IMR-90 (cell line): ENCODE data around the gene RGS10. TPM values are rescaled to one million over a fixed set of nuclear protein-coding genes. Genes with fewer than 3 reads are reported as not detected.

Experiments
- ATAC-seq: fragments of 200-7000 bp; cut with Tn5 transposase; 2 replicates; pipeline ENCODE4 v1.9.1; 2020; ENCODE audit warnings: low read depth, mild to moderate bottlenecking, moderate library complexity
- BruUV-seq: library from RNA; stranded (reverse); fragments of 400-500 nt; replicated peaks from 2 replicates; lab custom pipeline; 2021; lab: Mats Ljungman, UMichigan
- CTCF ChIA-PET: fragments of 300-600 bp; formaldehyde crosslinking; extraction: SDS; loops from one replicate; lab custom pipeline; 2021; ENCODE audit warnings: antibody characterized with exemption; lab: Yijun Ruan, JAX
- POLR2A ChIA-PET: fragments of 300-600 bp; sonication (Branson Sonifier 250); formaldehyde crosslinking; loops from one replicate; lab custom pipeline; 2022; ENCODE audit warnings: antibody characterized with exemption; ENCODE audit not compliant: unreplicated experiment; lab: Charles Lee
- DNase-seq: peaks from one replicate; pipeline ENCODE4 v3.0.0; 2013
- H2AFZ ChIP-seq: replicated peaks from 2 replicates; pipeline ENCODE3; 2013; ENCODE audit warnings: low read length, mild to moderate bottlenecking; ENCODE audit not compliant: poor library complexity
- H2AK5ac ChIP-seq: 2 replicates; pipeline ENCODE4 v1.6.1; 2013; ENCODE audit warnings: low read depth, low read length, inconsistent platforms
- H2AK9ac ChIP-seq: replicated peaks from 2 replicates; pipeline ENCODE3; 2013; ENCODE audit warnings: mild to moderate bottlenecking, low read depth, low read length, moderate library complexity; ENCODE audit not compliant: poor library complexity
- H2BK120ac ChIP-seq: 2 replicates; pipeline ENCODE4 v1.6.1; 2013; ENCODE audit warnings: low read depth, low read length, inconsistent platforms
- H2BK15ac ChIP-seq: 3 replicates; pipeline ENCODE4 v1.6.1; 2013; ENCODE audit warnings: low read depth, low read length, inconsistent platforms
- H2BK20ac ChIP-seq: 2 replicates; pipeline ENCODE4 v1.6.1; 2013; ENCODE audit warnings: low read depth, mild to moderate bottlenecking, inconsistent platforms, low read length, moderate library complexity
- H2BK5ac ChIP-seq: 2 replicates; pipeline ENCODE4 v1.6.1; 2013; ENCODE audit warnings: mild to moderate bottlenecking, low read depth, low read length, inconsistent platforms; ENCODE audit not compliant: poor library complexity, severe bottlenecking
- H3K14ac ChIP-seq: replicated peaks from 2 replicates; pipeline ENCODE4 v1.6.1; 2013; ENCODE audit warnings: low read depth, low read length, inconsistent platforms
- H3K18ac ChIP-seq: 2 replicates; pipeline ENCODE4 v1.6.1; 2013; ENCODE audit warnings: low read depth, low read length, control low read depth
- H3K23ac ChIP-seq: 2 replicates; pipeline ENCODE4 v1.6.1; 2013; ENCODE audit warnings: low read depth, low read length, inconsistent platforms
- H3K27ac ChIP-seq: 2 replicates; pipeline ENCODE4 v1.5.1; 2013; ENCODE audit warnings: mild to moderate bottlenecking, control low read depth, low read length; ENCODE audit not compliant: insufficient read depth
- H3K27me3 ChIP-seq: 2 replicates; pipeline ENCODE4 v1.6.1; 2013; ENCODE audit warnings: low read length; ENCODE audit not compliant: control insufficient read depth, insufficient read depth
- H3K36me3 ChIP-seq: 2 replicates; pipeline ENCODE4 v1.6.1; 2013; ENCODE audit warnings: low read length, mixed read lengths; ENCODE audit not compliant: control insufficient read depth, insufficient read depth
- H3K4ac ChIP-seq: 2 replicates; pipeline ENCODE4 v1.6.1; 2013; ENCODE audit warnings: low read depth, low read length, inconsistent platforms
- H3K4me1 ChIP-seq: 2 replicates; pipeline ENCODE4 v1.6.1; 2013; ENCODE audit warnings: low read length, mixed read lengths; ENCODE audit not compliant: control insufficient read depth, insufficient read depth
- H3K4me2 ChIP-seq: 2 replicates; pipeline ENCODE4 v1.6.1; 2013; ENCODE audit warnings: low read depth, mild to moderate bottlenecking, control low read depth, low read length, moderate library complexity
- H3K4me3 ChIP-seq: 2 replicates; pipeline ENCODE4 v1.5.1; 2013; ENCODE audit warnings: low read depth, mild to moderate bottlenecking, control low read depth, low read length, moderate library complexity; ENCODE audit not compliant: insufficient read depth
- H3K56ac ChIP-seq: 2 replicates; pipeline ENCODE4 v1.6.1; 2013; ENCODE audit warnings: low read length, inconsistent platforms; ENCODE audit not compliant: insufficient read depth; ENCODE audit errors: extremely low read depth
- H3K79me1 ChIP-seq, 2 experiments: 2 replicates each; pipeline ENCODE4 v1.6.1; 2013; ENCODE audit warnings: low read length in 2 of 2, inconsistent platforms in 1 of 2, low read depth in 1 of 2
- H3K9ac ChIP-seq: 2 replicates; pipeline ENCODE4 v1.6.1; 2013; ENCODE audit warnings: low read depth, low read length, control low read depth
- H3K9me1 ChIP-seq: 2 replicates; pipeline ENCODE4 v1.6.1; 2013; ENCODE audit warnings: low read length, inconsistent platforms; ENCODE audit not compliant: insufficient read depth
- H3K9me3 ChIP-seq: 2 replicates; pipeline ENCODE4 v1.6.1; 2013; ENCODE audit warnings: low read length; ENCODE audit not compliant: control insufficient read depth, insufficient read depth
- H4K20me1 ChIP-seq: 2 replicates; pipeline ENCODE4 v1.6.1; 2013; ENCODE audit warnings: low read length, inconsistent platforms; ENCODE audit not compliant: insufficient read depth
- H4K5ac ChIP-seq: 2 replicates; pipeline ENCODE4 v1.6.1; 2013; ENCODE audit warnings: mild to moderate bottlenecking, low read depth, low read length, control low read depth
- H4K8ac ChIP-seq, 2 experiments: 2 replicates each; pipeline ENCODE4 v1.6.1; 2013; ENCODE audit warnings: low read depth in 2 of 2, low read length in 2 of 2, control low read depth in 1 of 2, inconsistent platforms in 1 of 2
- H4K91ac ChIP-seq: 2 replicates; pipeline ENCODE4 v1.6.1; 2013; ENCODE audit warnings: low read depth, low read length, inconsistent platforms; ENCODE audit not compliant: insufficient read depth
- BHLHE40 ChIP-seq: fragments of 150-350 bp; IDR thresholded peaks from 2 replicates; pipeline ENCODE4 v1.6.1; 2016; ENCODE audit warnings: mild to moderate bottlenecking, low read depth, low read length
- CEBPB ChIP-seq: IDR thresholded peaks from 2 replicates; pipeline ENCODE4 v1.6.1; 2012; ENCODE audit warnings: low read depth, low read length, improper control_type of control experiment
- CHD1 ChIP-seq: IDR thresholded peaks from 2 replicates; pipeline ENCODE4 v1.6.1; 2012; ENCODE audit warnings: low read depth, low read length, improper control_type of control experiment
- CTCF ChIP-seq: conservative IDR thresholded peaks from 2 replicates; pipeline ENCODE4 v1.5.1; 2012; ENCODE audit warnings: mild to moderate bottlenecking, low read depth, low read length, improper control_type of control experiment
- MXI1 ChIP-seq: IDR thresholded peaks from 2 replicates; pipeline ENCODE4 v1.6.1; 2012; ENCODE audit warnings: low read depth, mild to moderate bottlenecking, low read length, moderate library complexity, borderline replicate concordance
- NFE2L2 ChIP-seq: fragments of 150-350 bp; IDR thresholded peaks from 2 replicates; pipeline ENCODE4 v1.6.1; 2016; ENCODE audit warnings: low read depth, mild to moderate bottlenecking, low read length
- POLR2A ChIP-seq: IDR thresholded peaks from 2 replicates; pipeline ENCODE4 v1.6.1; 2012; ENCODE audit warnings: mild to moderate bottlenecking, low read depth, low read length
- RAD21 ChIP-seq: IDR thresholded peaks from 2 replicates; pipeline ENCODE4 v1.6.1; 2012; ENCODE audit warnings: low read length, improper control_type of control experiment
- RCOR1 ChIP-seq: IDR thresholded peaks from 2 replicates; pipeline ENCODE4 v1.6.1; 2012; ENCODE audit warnings: mild to moderate bottlenecking, low read length, improper control_type of control experiment; ENCODE audit not compliant: insufficient replicate concordance
- RFX5 ChIP-seq: IDR thresholded peaks from 2 replicates; pipeline ENCODE4 v1.8.0; 2012; ENCODE audit warnings: low read depth, mild to moderate bottlenecking, low read length, moderate library complexity
- SMC3 ChIP-seq: fragments of 150-350 bp; IDR thresholded peaks from 2 replicates; pipeline ENCODE4 v1.6.1; 2016; ENCODE audit warnings: low read depth, mild to moderate bottlenecking, antibody characterized with exemption, low read length, moderate library complexity
- USF2 ChIP-seq: fragments of 150-350 bp; IDR thresholded peaks from 2 replicates; pipeline ENCODE4 v1.6.1; 2017; ENCODE audit warnings: mild to moderate bottlenecking, antibody characterized with exemption, low read length, low read depth
- WGBS, 2 experiments: methylation state at CpG; one replicate each; pipeline versions ENCODE4 v1.1.5 to v1.1.7; 2013; ENCODE audit warnings: missing lambda C conversion rate in 2 of 2; ENCODE audit not compliant: insufficient read length in 1 of 2; ENCODE audit errors: extremely low coverage in 2 of 2; 5-methylcytosine and 5-hydroxymethylcytosine counted together
- dilution Hi-C: fragments of 300-500 bp; cut with HindIII; formaldehyde crosslinking; loops from one replicate; pipeline ENCODE4 v1.14.3; 2018; ENCODE audit warnings: low sequenced_read_pairs; ENCODE audit not compliant: unreplicated experiment
- in situ Hi-C: fragments of 300-500 bp; cut with MboI; formaldehyde crosslinking; loops from 3 replicates; pipeline ENCODE4 v1.14.3; 2019; ENCODE audit warnings: low sequenced_read_pairs, inconsistent platforms, mixed read lengths
- intact Hi-C: fragments of 100-400 bp; cut with micrococcal nuclease; formaldehyde crosslinking; loops from 2 replicates; pipeline ENCODE4 v1.10.0; 2022
- polyA plus RNA-seq, 3 experiments: library from polyadenylated mRNA; depleted of rRNA; stranded (reverse); fragments of >200 nt; gene quantifications; 2 replicates each; pipeline ENCODE4 v1.2.3, GENCODE V29; 2012; ENCODE audit warnings: low replicate concordance in 1 of 3
- total RNA-seq: library from RNA; depleted of rRNA; stranded (reverse); fragments of >200 nt; gene quantifications from 2 replicates; pipeline ENCODE4 v1.2.3, GENCODE V29; 2012
- TF ChIP-seq, protein P1 (sequence below): fragments of 150-350 bp; IDR thresholded peaks from 2 replicates; pipeline ENCODE4 v1.6.1; 2016; ENCODE audit warnings: low read depth, mild to moderate bottlenecking, low read length, moderate library complexity, borderline replicate concordance

RGS10 gene
- total and polyA plus RNA-seq, 2 of the 4 experiments (the other 2 are of a cell fraction) = 35.3 to 89.7 TPM

- Histone ChIP-seq H4K5ac (no peak overlapping the region), H3K4me1 (no peaks in the 10 kb centered on the region), H3K9me1 (no peaks in the 10 kb centered on the region), H3K4ac (no peak overlapping the region), H4K8ac (no peak overlapping the region), H3K14ac (no peak overlapping the region), H4K91ac (no peak overlapping the region), H4K20me1 (no peaks in the 10 kb centered on the region), H3K56ac (no peak overlapping the region), H2BK120ac (no peak overlapping the region), H3K36me3 (no peaks in the 10 kb centered on the region), H3K23ac (no peak overlapping the region), H3K4me3 (no peak overlapping the region), H2AK5ac (no peak overlapping the region), H3K9me3 (peaks cover 10% of the 10 kb centered on the region), H2BK20ac (no peak overlapping the region), H3K4me2 (no peak overlapping the region), H3K9ac (no peak overlapping the region), H3K27ac (no peak overlapping the region), H3K79me1 (no peaks in the 10 kb centered on the region), H3K27me3 (peaks cover 36% of the 10 kb centered on the region), H3K18ac (no peak overlapping the region), H2BK5ac (no peak overlapping the region), H2AFZ (no peak overlapping the region), H2BK15ac (no peak overlapping the region), H2AK9ac (no peak overlapping the region)
- ATAC-seq (no peak), DNase-seq (no peak)
- in situ Hi-C loops (no loop called here), dilution Hi-C loops (no loop called here), intact Hi-C loops (no loop called here)
- TF ChIP-seq SMC3 = no peak
- TF ChIP-seq CEBPB = no peak
- TF ChIP-seq USF2 = no peak
- no peak for TF ChIP-seq RAD21
- no peak for TF ChIP-seq NFE2L2
- TF ChIP-seq, protein P1, sequence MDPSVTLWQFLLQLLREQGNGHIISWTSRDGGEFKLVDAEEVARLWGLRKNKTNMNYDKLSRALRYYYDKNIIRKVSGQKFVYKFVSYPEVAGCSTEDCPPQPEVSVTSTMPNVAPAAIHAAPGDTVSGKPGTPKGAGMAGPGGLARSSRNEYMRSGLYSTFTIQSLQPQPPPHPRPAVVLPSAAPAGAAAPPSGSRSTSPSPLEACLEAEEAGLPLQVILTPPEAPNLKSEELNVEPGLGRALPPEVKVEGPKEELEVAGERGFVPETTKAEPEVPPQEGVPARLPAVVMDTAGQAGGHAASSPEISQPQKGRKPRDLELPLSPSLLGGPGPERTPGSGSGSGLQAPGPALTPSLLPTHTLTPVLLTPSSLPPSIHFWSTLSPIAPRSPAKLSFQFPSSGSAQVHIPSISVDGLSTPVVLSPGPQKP = no peak
- TF ChIP-seq POLR2A = no peak
- no peak for TF ChIP-seq BHLHE40
- no peak for TF ChIP-seq CHD1
- TF ChIP-seq MXI1 = no peak
- TF ChIP-seq CTCF = no peak
- TF ChIP-seq RFX5 = no peak
- no peak for TF ChIP-seq RCOR1
- no TSS peak for BruUV-seq
- ChIA-PET POLR2A (no interaction called here), CTCF (interaction anchor here (0.6 kb wide), 1 partner anchor 419 kb away, joined by 4 read pairs; no protein-coding TSS in a partner anchor)
- no CpG with 5 or more reads among the region's 7 CpGs for WGBS, 2 experiments
Measured at GRCh38 chr10:119469846-119470245, 72.7 kb downstream of the RGS10 start.
